Keratinocyte (primary cell): ENCODE results near the gene SMTNL2. TPM values are rescaled to one million over a fixed set of nuclear protein-coding genes. Genes with fewer than 3 reads are reported as not detected.

Experiments used
- DNase-seq: peaks from one replicate; pipeline ENCODE4 v3.0.0-alpha.2; 2011; ENCODE audit warnings: low read depth, missing footprints, low spot score
- FAIRE-seq: peaks from 2 replicates; lab custom pipeline; 2011; peaks lifted over from hg19 to GRCh38; lab: Jason Lieb, UNC
- H2AFZ ChIP-seq: 2 replicates; pipeline ENCODE4 v1.6.0; 2012; ENCODE audit warnings: low read length, control low read depth, inconsistent platforms; ENCODE audit not compliant: control insufficient read depth
- H3K27ac ChIP-seq: 2 replicates; pipeline ENCODE4 v1.5.1; 2011; ENCODE audit warnings: low read length; ENCODE audit not compliant: control insufficient read depth, insufficient read depth
- H3K27me3 ChIP-seq: 3 replicates; pipeline ENCODE4 v1.6.0; 2011; ENCODE audit warnings: low read length; ENCODE audit not compliant: control insufficient read depth, insufficient read depth; ENCODE audit errors: extremely low read depth
- H3K36me3 ChIP-seq, 2 experiments: 2 replicates in 1 of 2; 3 replicates in 1 of 2; pipeline ENCODE4 v1.5.1; 2011; ENCODE audit warnings: low read length in 2 of 2, mild to moderate bottlenecking in 1 of 2; ENCODE audit not compliant: control insufficient read depth in 2 of 2, insufficient read depth in 2 of 2; ENCODE audit errors: extremely low read depth in 1 of 2
- H3K4me1 ChIP-seq: 3 replicates; pipeline ENCODE4 v1.5.1; 2011; ENCODE audit warnings: low read length; ENCODE audit not compliant: control insufficient read depth, insufficient read depth; ENCODE audit errors: extremely low read depth
- H3K4me2 ChIP-seq: 3 replicates; pipeline ENCODE4 v1.6.0; 2011; ENCODE audit warnings: low read depth, low read length; ENCODE audit not compliant: control insufficient read depth, insufficient read depth; ENCODE audit errors: extremely low read depth
- H3K4me3 ChIP-seq, 3 experiments: fragments of 200-600 bp in 1 of 3; sonication (generic) in 1 of 3; 2 replicates in 2 of 3; 3 replicates in 1 of 3; pipeline ENCODE4 v1.5.1; 2011 to 2016; ENCODE audit warnings: low read length in 3 of 3, mild to moderate bottlenecking in 3 of 3, control low read depth in 2 of 3, inconsistent platforms in 1 of 3, low read depth in 1 of 3, mixed read lengths in 1 of 3, mixed run types in 1 of 3, moderate library complexity in 1 of 3; ENCODE audit not compliant: control insufficient read depth in 2 of 3, insufficient read depth in 2 of 3; ENCODE audit errors: extremely low read depth in 1 of 3
- H3K79me2 ChIP-seq: 2 replicates; pipeline ENCODE4 v1.6.0; 2012; ENCODE audit warnings: low read length; ENCODE audit not compliant: control insufficient read depth, insufficient read depth
- H3K9ac ChIP-seq: 3 replicates; pipeline ENCODE4 v1.6.0; 2011; ENCODE audit warnings: low read length; ENCODE audit not compliant: control insufficient read depth, insufficient read depth; ENCODE audit errors: extremely low read depth
- H3K9me1 ChIP-seq: 3 replicates; pipeline ENCODE4 v1.6.0; 2011; ENCODE audit warnings: low read length; ENCODE audit not compliant: control insufficient read depth, insufficient read depth; ENCODE audit errors: extremely low read depth
- H3K9me3 ChIP-seq: 2 replicates; pipeline ENCODE4 v1.5.1; 2012; ENCODE audit warnings: low read depth, low read length; ENCODE audit not compliant: control insufficient read depth
- H4K20me1 ChIP-seq: 3 replicates; pipeline ENCODE4 v1.6.0; 2011; ENCODE audit warnings: low read length; ENCODE audit not compliant: control insufficient read depth, insufficient read depth; ENCODE audit errors: extremely low read depth
- EZH2 ChIP-seq: IDR thresholded peaks from one replicate; pipeline ENCODE4 v1.6.1; 2012; ENCODE audit warnings: inconsistent platforms, mild to moderate bottlenecking, low read length, moderate library complexity
- dilution Hi-C: fragments of 300-500 bp; cut with MboI; formaldehyde crosslinking; loops from one replicate; pipeline ENCODE4 v1.7.0; 2020; ENCODE audit warnings: low sequenced_read_pairs; ENCODE audit not compliant: extremely low pct_ligation_motif_present
- polyA minus RNA-seq, 3 experiments: library from RNA; depleted of rRNA, polyadenylated mRNA; stranded (reverse); fragments of >200 nt; gene quantifications; 1 replicate in 1 of 3; 2 replicates in 1 of 3; 3 replicates in 1 of 3; pipeline ENCODE4 v1.2.3, GENCODE V29; 2011
- polyA plus RNA-seq, 5 experiments: library from polyadenylated mRNA; depleted of rRNA in 3 of 5; stranded (reverse) in 3 of 5; stranded (forward) in 1 of 5; unstranded in 1 of 5; fragments of >200 nt; gene quantifications; 1 replicate in 1 of 5; 2 replicates in 3 of 5; 3 replicates in 1 of 5; pipeline versions ENCODE4 v1.2.1 to v1.2.3, GENCODE V29; 2011 to 2012; ENCODE audit warnings: missing spikeins in 2 of 5, low read depth in 1 of 5, low replicate concordance in 1 of 5
- TF ChIP-seq, protein P1 (sequence below), 3 experiments: IDR thresholded peaks in 1 of 3; conservative IDR thresholded peaks in 1 of 3; optimal IDR thresholded peaks in 1 of 3; 2 replicates in 2 of 3; 3 replicates in 1 of 3; pipeline versions ENCODE3 to v1.5.1; 2011; ENCODE audit warnings: low read length in 3 of 3, mild to moderate bottlenecking in 3 of 3, moderate library complexity in 2 of 3, control low read depth in 1 of 3, inconsistent platforms in 1 of 3; ENCODE audit not compliant: insufficient read depth in 2 of 3; ENCODE audit errors: extremely low read depth in 1 of 3

Gene SMTNL2
- not detected in 3 replicates for polyA plus RNA-seq
- not detected for polyA plus RNA-seq (2011; ENCODE audit: low read depth)
- polyA plus RNA-seq (2011; cell fraction: cytosol; rRNA removed): not detected in 2 replicates
- not detected in 2 replicates for polyA plus RNA-seq (2011; cell fraction: nucleus; rRNA removed)
- polyA plus RNA-seq (2012; ENCODE audit: low replicate concordance): not detected in 2 replicates
- polyA minus RNA-seq: not detected in 3 replicates
- not detected for polyA minus RNA-seq (2011; cell fraction: cytosol; rRNA and poly(A)+ RNA removed)
- not detected in 2 replicates for polyA minus RNA-seq (2011; cell fraction: nucleus; rRNA and poly(A)+ RNA removed)

DNA sequence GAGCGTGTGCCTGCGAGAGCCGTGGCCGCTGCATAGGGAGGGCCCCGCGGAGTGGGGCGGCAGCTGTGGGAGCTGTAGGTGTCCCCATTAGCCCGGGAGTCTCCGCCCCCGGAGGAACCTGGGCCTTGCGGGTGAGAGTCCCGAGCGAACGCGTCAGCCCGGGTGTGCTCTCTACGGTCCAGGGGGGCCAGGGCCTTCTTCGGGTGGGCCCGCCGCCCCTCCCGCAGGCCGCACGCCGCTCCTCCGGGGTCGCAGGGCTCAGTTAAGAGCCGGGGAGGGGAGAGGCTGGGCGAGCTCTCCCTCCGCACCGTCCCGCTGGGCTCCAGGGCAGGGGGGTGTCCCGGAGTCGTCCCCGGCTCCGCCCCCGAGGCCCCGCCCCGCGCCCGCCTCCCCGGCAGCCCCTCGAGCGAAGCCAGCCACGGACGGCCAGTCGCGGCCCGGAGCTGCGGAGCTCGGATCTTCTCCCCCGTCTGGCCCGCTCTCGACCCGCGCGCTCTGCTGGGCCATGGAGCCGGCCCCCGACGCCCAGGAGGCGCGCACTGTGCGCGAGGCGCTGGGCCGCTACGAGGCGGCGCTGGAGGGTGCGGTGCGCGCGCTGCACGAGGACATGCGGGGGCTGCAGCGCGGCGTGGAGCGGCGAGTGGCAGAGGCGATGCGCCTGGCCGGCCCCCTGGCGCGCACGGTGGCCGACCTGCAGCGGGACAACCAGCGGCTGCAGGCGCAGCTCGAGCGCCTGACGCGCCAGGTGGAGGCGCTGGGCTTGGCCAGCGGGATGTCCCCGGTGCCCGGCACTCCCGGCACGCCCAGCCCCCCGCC, at the start of gene SMTNL2:
Gene SMTNL2 (plus strand): TSS at position 429 of the 816 bp plus-strand sequence. CDS start 77 bp downstream, at position 506.
- TF ChIP-seq EZH2: peak; percentile 49
- TF ChIP-seq, protein P1, sequence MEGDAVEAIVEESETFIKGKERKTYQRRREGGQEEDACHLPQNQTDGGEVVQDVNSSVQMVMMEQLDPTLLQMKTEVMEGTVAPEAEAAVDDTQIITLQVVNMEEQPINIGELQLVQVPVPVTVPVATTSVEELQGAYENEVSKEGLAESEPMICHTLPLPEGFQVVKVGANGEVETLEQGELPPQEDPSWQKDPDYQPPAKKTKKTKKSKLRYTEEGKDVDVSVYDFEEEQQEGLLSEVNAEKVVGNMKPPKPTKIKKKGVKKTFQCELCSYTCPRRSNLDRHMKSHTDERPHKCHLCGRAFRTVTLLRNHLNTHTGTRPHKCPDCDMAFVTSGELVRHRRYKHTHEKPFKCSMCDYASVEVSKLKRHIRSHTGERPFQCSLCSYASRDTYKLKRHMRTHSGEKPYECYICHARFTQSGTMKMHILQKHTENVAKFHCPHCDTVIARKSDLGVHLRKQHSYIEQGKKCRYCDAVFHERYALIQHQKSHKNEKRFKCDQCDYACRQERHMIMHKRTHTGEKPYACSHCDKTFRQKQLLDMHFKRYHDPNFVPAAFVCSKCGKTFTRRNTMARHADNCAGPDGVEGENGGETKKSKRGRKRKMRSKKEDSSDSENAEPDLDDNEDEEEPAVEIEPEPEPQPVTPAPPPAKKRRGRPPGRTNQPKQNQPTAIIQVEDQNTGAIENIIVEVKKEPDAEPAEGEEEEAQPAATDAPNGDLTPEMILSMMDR (optimal IDR thresholded peaks at IDR 0.05 in 1 of 3, IDR thresholded peaks at IDR 0.05 in 1 of 3, conservative IDR thresholded peaks at IDR 0.05 in 1 of 3; ENCODE audit: extremely low read depth in 1 of 3, insufficient read depth in 2 of 3, low read length in 3 of 3): no peak
- no peak for DNase-seq
- H3K27ac ChIP-seq: no peak within 1 kb of the TSS
- no peaks in the 10 kb centered on the region for H3K79me2 ChIP-seq
- H3K9ac ChIP-seq: no peak within 1 kb of the TSS
- no peaks in the 10 kb centered on the region for H3K36me3 ChIP-seq
- no peak within 1 kb of the TSS for H3K4me2 ChIP-seq
- H3K4me1 ChIP-seq: peaks cover 12% of the 10 kb centered on the region
- H3K4me3 ChIP-seq: no peak within 1 kb of the TSS
- H2AFZ ChIP-seq: no peak within 1 kb of the TSS
- dilution Hi-C loops: no loop called here
- no peaks in the 10 kb centered on the region for H4K20me1 ChIP-seq
- H3K27me3 ChIP-seq: peaks cover 71% of the 10 kb centered on the region
- no peaks in the 10 kb centered on the region for H3K9me3 ChIP-seq
- no peak for FAIRE-seq
- peaks cover 2% of the 10 kb centered on the region for H3K9me1 ChIP-seq

- dilution Hi-C loops: no loop called here
Observed at GRCh38 chr17:4534928-4535666, 49.2 kb upstream of the SMTNL2 start.

More at GRCh38 chr17:4534928-4535666, 49.2 kb upstream of the SMTNL2 start:
- no peak overlapping the region for H3K4me2 ChIP-seq
- H3K9ac ChIP-seq: no peak overlapping the region
- no peaks in the 10 kb centered on the region for H3K9me1 ChIP-seq
- no peaks in the 10 kb centered on the region for H3K9me3 ChIP-seq
- H3K4me3 ChIP-seq: no peak overlapping the region
- H3K79me2 ChIP-seq: no peaks in the 10 kb centered on the region
- no peaks in the 10 kb centered on the region for H3K4me1 ChIP-seq
- FAIRE-seq: no peak
- H3K36me3 ChIP-seq: peaks cover 15 to 19% of the 10 kb centered on the region in 2 experiments
- no peak overlapping the region for H2AFZ ChIP-seq
- peaks cover 26% of the 10 kb centered on the region for H3K27me3 ChIP-seq
- DNase-seq: no peak
- H3K27ac ChIP-seq: no peak overlapping the region
- TF ChIP-seq, protein P1 (optimal IDR thresholded peaks at IDR 0.05 in 1 of 3, IDR thresholded peaks at IDR 0.05 in 1 of 3, conservative IDR thresholded peaks at IDR 0.05 in 1 of 3; ENCODE audit: extremely low read depth in 1 of 3, insufficient read depth in 2 of 3, low read length in 3 of 3): no peak
- TF ChIP-seq EZH2: no peak
- H4K20me1 ChIP-seq: peaks cover 9% of the 10 kb centered on the region
